LNCaP clone FGC (cell line): ENCODE measurements around the gene ZNF862.

Source experiments
- DNase-seq: peaks from one replicate; pipeline ENCODE4 v3.0.0-alpha.2; 2011; ENCODE audit warnings: low read depth
- H3K4me3 ChIP-seq: 2 replicates; pipeline ENCODE4 v1.5.1; 2011; ENCODE audit warnings: mild to moderate bottlenecking, low read depth, low read length, control low read depth
- TF ChIP-seq, protein P1 (sequence below): IDR thresholded peaks from 2 replicates; pipeline ENCODE4 v1.5.1; 2012; ENCODE audit warnings: mild to moderate bottlenecking; ENCODE audit not compliant: control insufficient read depth, insufficient read depth; ENCODE audit errors: extremely low read depth

Gene ZNF862

DNA sequence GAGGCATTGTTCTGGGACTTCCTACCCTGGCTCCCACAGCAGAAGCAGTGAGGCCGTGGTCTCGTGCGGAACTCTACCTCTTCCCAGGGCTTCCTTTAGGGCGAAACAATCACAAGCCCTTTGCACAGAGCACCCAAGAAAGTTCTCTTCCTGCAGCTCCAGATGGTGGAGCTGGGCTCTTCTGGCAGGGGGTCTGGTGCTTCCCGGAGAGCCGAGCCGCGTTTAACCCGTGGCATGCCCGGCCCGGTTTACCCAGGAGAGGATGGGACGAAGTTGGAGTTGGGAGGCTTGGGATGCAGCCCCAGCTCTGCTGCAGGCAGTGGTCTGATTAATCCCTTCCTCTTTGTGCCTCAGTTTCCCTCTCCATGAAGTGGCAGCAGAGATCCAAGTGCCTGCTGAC, 26.6 kb downstream of the ZNF862 start:
- H3K4me3 ChIP-seq = no peak overlapping the region

DNA sequence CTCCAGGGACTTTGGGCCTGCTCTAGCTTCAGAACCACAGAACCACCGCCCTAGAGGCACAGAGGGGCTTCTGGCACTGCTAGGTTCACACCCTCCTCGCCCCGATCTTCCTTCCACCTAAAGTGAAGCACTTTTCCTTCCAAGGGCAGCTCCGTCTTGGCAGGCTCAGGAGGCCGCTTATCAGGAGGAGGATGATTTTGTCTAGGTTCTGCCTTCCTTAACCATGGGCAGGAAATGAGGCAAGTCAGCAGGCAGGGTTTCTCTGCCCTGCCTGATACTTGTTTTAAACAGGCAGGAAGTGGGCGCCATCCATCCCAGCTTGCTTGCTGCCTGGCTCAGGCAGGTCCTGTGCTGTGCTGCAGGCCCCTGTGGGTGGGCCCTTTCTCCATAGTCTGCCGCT, 27.3 kb downstream of the ZNF862 start:
- TF ChIP-seq, protein P1, sequence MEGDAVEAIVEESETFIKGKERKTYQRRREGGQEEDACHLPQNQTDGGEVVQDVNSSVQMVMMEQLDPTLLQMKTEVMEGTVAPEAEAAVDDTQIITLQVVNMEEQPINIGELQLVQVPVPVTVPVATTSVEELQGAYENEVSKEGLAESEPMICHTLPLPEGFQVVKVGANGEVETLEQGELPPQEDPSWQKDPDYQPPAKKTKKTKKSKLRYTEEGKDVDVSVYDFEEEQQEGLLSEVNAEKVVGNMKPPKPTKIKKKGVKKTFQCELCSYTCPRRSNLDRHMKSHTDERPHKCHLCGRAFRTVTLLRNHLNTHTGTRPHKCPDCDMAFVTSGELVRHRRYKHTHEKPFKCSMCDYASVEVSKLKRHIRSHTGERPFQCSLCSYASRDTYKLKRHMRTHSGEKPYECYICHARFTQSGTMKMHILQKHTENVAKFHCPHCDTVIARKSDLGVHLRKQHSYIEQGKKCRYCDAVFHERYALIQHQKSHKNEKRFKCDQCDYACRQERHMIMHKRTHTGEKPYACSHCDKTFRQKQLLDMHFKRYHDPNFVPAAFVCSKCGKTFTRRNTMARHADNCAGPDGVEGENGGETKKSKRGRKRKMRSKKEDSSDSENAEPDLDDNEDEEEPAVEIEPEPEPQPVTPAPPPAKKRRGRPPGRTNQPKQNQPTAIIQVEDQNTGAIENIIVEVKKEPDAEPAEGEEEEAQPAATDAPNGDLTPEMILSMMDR = no peak
- no peak overlapping the region for H3K4me3 ChIP-seq
- no peak for DNase-seq

More for the DNA sequence above, 26.6 kb downstream of the ZNF862 start:
- DNase-seq = no peak
- TF ChIP-seq, protein P1 = no peak

DNA sequence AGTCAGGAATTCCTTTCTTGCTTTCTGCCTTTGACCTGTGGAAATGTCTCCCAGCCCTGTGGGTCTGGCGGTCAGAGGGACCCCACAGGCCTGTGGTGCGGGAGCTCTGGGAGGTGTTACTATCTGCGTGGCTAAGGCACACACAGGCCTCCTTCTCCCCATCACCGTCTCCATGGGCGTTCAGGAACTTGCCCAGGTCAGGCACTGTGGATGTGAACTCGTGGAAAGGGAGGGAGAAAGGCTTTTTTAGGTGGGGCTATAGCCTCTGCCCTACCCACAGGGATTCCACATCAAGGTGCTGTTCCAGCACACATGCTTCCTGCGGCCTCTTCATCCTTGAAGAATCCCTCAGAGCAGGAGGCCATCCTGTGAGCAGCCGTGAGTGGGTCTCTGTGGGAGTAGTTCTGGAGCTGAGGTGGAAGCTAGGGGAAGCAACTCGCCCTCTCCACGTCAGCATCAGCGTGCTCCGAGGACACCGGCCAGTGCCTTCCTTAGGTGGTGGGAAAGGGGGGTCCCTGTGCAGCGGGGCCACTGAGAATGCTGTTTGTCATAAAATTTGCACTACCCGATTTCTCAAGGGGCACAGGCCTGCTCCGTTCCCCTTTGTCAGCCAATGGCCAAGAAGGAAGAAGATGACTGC, 28.1 kb downstream of the ZNF862 start:
- TF ChIP-seq, protein P1 = no peak
- DNase-seq = no peak

DNA sequence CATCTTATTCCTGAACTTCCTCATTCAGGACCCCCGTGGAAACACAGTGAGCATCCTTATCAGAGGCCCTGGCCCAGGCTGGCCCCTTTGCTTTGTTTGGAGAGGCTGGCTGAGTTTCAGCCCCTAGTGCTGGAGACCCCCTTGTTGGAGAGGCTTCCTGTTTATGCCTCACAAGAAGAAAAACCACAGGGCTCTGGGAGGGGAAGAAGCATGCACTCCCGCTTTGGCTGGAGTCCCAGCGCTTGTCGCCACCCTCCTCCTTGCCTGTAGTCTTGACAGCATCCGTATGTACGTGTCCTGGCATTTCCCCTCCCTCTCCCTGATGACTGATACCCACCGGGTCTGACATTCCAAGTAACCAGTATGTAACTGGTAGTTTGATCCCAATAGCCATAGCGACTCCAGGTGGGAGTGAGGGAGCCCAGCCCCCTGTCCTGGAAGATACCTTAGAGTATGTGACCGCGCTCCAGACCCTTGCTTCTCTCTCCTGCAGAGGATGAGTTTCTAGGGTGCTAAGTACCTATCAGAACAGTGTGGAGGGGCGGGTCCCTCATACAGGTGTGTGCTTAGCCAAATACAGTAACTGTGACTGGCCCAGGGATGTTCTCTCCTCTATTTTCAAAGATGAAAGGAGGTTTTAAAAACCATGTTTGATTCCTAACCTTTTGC, 28.7 kb downstream of the ZNF862 start:
- DNase-seq = no peak
- H3K4me3 ChIP-seq = no peak overlapping the region
- TF ChIP-seq, protein P1 = no peak

More for the DNA sequence above, 28.1 kb downstream of the ZNF862 start:
- H3K4me3 ChIP-seq = no peak overlapping the region

DNA sequence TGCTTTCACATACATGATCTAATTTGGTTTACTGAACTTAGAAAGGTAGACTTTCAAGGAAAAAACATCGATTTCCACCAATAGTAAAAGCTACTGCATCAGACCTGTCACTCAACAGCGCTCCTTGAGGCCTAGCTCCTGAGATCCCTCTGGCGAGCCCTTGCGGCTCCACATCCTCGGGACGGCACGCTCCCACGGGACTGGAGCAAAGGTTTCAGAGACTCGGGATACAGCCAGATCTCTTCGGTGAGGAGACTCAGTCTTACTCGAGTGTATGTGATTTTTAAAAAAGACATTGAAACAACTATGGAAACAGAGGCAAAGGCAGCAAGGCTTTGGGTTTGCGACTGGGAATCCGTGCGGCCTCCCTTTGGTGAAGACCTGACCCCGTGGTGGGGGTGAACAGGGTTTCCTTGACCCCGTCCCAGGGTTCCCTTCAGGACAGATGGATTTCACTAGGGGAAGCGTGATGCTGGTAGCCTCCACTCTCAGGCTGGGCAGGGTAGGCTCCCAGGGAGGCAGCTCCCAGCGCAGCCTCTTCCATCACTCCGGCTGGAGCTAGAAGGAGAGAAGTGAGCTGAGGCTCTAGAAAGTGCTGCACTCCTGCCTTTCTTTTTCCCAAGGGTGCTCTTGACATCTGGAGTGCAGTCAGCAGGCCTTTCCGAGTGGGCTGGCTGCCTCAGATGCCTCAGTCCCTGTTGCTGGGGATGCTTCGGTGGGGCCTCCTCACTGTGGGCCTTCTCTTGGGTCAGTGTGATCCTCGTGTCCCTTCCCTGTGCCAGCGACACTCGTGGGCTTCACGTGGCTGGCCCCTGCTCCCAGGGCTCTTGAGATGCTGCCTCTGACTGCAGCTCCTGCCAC, 29.8 kb downstream of the ZNF862 start:
- no peak for DNase-seq
- TF ChIP-seq, protein P1 = no peak
- no peak overlapping the region for H3K4me3 ChIP-seq

DNA sequence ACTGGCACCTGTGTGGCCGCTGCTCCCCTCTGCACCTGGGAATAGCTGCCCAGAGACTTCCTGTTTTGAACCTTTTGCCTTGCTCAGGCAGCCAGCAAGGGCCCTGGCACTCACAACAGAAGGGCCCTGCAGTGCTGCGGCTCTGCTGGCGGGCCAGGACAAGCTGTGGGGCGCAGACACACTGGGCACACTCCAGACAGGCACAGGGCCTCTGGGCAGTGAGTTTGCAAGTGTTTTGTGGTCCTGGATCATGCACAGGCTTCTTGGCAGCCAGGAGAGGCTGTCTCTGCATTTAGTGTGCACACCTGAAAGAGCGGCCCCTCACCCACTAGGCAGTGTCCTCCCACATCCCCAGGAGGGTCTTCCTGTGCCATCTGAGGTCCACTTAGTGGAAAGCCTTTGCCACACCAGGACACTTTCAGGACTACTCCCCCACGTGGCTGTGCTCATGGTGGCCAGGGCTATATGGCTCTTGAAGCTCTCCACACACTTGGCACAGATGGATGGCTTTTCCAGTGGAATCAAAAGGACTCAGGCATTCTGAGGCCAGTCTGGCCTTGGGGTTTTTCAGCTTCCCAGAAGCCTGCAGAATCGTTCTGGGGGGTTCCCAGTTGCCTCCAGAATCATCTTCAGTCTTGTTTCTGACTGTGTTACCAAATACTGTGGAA, 30.6 kb downstream of the ZNF862 start:
- TF ChIP-seq, protein P1 = no peak
- H3K4me3 ChIP-seq = no peak overlapping the region
- DNase-seq = no peak
